Right atrium auricular region (tissue), 2 donors: ENCODE measurements around the gene RPL35A. TPM values are rescaled to one million over a fixed set of nuclear protein-coding genes. Genes with fewer than 3 reads are reported as not detected.
"Not testable (repeated sequence)": the region's sequence is repeated elsewhere in the genome, so short reads cannot be mapped to it uniquely, and the experiment has no call there.

ENCODE experiments used
- DNase-seq: peaks from one replicate; pipeline ENCODE4 v3.0.0-alpha.2; 2019; ENCODE audit warnings: low spot score
- H3K27ac ChIP-seq, 2 donors: fragments of 200-600 bp; sonication (generic); 1 replicate in 1 of 2; 2 replicates in 1 of 2; pipeline ENCODE4 v1.5.1; 2016 to 2019
- H3K27me3 ChIP-seq, 2 donors: fragments of 200-600 bp; sonication (generic); one replicate each; pipeline versions ENCODE4 v1.5.1 to v1.6.0; 2017 to 2019
- H3K36me3 ChIP-seq: fragments of 200-600 bp; sonication (generic); one replicate; pipeline ENCODE4 v1.5.1; 2016
- H3K4me1 ChIP-seq, 2 donors: fragments of 200-600 bp; sonication (generic); one replicate each; pipeline versions ENCODE4 v1.5.1 to v1.6.0; 2017 to 2019
- H3K4me3 ChIP-seq, 2 donors: fragments of 200-600 bp; sonication (generic); 1 replicate in 1 of 2; 2 replicates in 1 of 2; pipeline ENCODE4 v1.5.1; 2017 to 2019; ENCODE audit warnings: mild to moderate bottlenecking in 1 of 2, moderate library complexity in 1 of 2
- H3K9me3 ChIP-seq, 2 donors: fragments of 200-600 bp; sonication (generic); one replicate each; pipeline ENCODE4 v1.5.1; 2019
- total RNA-seq, 2 donors: library from RNA; depleted of rRNA; stranded (reverse); fragments of >200 nt; gene quantifications; one replicate each; pipeline ENCODE4 v1.1.0, GENCODE V29; 2016
- TF ChIP-seq, protein P1 (sequence below), 2 donors: fragments of 200-600 bp; sonication (generic); IDR thresholded peaks; one replicate each; pipeline ENCODE4 v1.5.1; 2019; ENCODE audit warnings: antibody characterized with exemption in 2 of 2

The RPL35A gene
- total RNA-seq, 2 donors from 2014 or later: 415 to 477 TPM

DNA sequence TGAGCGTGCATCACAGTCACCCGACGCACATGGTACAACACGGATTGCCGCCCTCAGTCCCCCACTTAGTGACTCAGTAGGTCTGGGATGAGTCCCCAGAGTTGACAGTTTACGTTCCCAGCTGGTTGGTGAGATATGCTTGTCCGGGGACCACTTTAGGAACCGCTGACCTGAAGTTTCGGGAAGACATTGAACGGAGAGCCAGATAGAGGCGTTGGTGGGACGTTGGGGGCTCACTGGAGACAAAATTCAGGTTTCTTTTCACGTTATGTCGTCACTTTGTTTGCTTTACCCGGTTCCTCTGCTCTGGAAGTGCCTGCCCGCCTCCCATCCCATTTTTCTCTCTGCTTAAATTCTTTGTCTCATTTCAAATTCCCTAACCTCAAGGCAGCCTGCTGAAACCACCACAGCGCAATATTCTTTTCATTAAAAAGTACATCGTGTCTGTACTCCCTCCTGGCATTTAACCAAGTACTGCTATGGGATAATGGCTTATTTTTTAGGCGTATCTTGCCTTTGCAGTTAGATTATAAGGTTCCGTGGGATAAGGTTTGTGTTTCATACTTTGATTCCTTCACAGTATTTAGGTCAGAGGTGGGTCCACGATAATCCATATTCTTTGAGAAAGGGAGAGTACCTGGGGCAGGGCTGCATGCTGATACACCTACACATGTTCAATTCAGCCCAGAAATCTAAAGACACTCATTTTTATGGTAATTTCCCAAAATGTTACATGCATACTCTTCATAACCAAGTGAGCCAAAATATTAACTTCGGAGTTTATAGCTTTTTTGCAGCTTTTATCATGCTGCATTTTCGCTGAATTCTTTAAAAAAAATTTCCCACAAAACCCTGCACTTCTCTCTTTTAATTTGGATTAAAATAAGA lies 10.9 kb downstream of the RPL35A start:
- Histone ChIP-seq H3K4me1 (peaks cover 0 to 24% of the 10 kb centered on the region in 2 donors), H3K4me3 (peak overlapping the region; percentile 75 to 80), H3K27ac (peak overlapping the region; percentile 65 to 74), H3K36me3 (peaks cover 11% of the 10 kb centered on the region), H3K27me3 (no peaks in the 10 kb centered on the region), H3K9me3 (no peaks in the 10 kb centered on the region)
- TF ChIP-seq, protein P1, sequence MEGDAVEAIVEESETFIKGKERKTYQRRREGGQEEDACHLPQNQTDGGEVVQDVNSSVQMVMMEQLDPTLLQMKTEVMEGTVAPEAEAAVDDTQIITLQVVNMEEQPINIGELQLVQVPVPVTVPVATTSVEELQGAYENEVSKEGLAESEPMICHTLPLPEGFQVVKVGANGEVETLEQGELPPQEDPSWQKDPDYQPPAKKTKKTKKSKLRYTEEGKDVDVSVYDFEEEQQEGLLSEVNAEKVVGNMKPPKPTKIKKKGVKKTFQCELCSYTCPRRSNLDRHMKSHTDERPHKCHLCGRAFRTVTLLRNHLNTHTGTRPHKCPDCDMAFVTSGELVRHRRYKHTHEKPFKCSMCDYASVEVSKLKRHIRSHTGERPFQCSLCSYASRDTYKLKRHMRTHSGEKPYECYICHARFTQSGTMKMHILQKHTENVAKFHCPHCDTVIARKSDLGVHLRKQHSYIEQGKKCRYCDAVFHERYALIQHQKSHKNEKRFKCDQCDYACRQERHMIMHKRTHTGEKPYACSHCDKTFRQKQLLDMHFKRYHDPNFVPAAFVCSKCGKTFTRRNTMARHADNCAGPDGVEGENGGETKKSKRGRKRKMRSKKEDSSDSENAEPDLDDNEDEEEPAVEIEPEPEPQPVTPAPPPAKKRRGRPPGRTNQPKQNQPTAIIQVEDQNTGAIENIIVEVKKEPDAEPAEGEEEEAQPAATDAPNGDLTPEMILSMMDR (IDR thresholded peaks at IDR 0.05): no peak
- DNase-seq: peak; percentile 72

DNA sequence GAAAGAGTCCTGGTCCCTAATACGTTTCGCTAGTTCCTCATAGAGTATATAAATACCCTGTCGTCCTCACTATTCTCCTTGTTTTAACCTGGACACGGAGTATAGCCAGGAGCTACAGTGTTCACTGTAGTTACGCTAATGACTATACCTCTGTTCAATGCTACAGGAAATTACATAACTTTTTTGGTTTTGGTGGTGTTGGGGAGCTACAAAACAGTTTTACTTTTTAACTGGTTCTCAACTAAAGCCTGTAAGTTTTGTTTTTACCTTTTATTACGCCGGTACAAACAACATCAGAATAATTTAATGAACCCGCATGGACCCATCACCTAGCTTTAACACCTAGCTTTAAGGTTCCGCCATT lies 11.6 kb downstream of the RPL35A start:
- peaks cover 0 to 24% of the 10 kb centered on the region in 2 donors for H3K4me1 ChIP-seq
- no peaks in the 10 kb centered on the region for H3K9me3 ChIP-seq
- H3K27me3 ChIP-seq: no peaks in the 10 kb centered on the region
- peaks cover 5% of the 10 kb centered on the region for H3K36me3 ChIP-seq
- no peak for DNase-seq
- H3K4me3 ChIP-seq: no peak overlapping the region
- H3K27ac ChIP-seq: no peak overlapping the region
- TF ChIP-seq, protein P1 (IDR thresholded peaks at IDR 0.05): no peak

DNA sequence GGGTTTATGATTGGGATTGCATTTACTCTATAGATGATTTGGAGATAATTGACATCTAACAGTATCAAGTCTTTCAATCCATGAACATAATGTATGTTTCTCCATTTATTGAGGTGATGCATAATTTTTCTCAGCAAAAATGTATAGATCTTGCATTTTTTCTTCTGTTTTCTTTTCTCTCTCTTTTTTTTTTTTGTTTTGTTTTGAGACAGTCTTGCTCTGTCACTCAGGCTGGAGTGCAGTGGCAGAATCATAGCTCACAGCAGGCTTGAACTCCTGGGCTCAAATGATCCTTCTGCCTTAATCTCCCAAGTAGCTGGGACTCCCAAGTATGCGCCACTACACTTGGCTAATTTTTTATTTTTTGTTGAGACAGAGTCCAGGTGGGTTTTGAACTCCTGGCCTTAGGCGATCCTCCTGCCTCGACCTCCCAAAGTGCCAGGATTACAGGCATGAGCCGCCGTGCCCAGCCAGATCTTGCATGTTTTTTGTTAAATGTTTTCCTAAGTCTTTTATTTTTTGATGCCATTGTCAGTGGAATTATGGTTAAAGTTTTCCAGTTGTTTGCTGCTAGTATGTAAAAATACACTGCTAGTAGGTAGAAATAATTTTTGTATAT lies 13.1 kb downstream of the RPL35A start:
- no peak for DNase-seq
- H3K36me3 ChIP-seq: no peaks in the 10 kb centered on the region
- no peak overlapping the region for H3K27ac ChIP-seq
- no peak overlapping the region for H3K4me3 ChIP-seq
- peaks cover 0 to 23% of the 10 kb centered on the region in 2 donors for H3K4me1 ChIP-seq
- peaks cover 0 to 11% of the 10 kb centered on the region in 2 donors for H3K9me3 ChIP-seq
- TF ChIP-seq, protein P1 (IDR thresholded peaks at IDR 0.05): no peak
- no peaks in the 10 kb centered on the region for H3K27me3 ChIP-seq

DNA sequence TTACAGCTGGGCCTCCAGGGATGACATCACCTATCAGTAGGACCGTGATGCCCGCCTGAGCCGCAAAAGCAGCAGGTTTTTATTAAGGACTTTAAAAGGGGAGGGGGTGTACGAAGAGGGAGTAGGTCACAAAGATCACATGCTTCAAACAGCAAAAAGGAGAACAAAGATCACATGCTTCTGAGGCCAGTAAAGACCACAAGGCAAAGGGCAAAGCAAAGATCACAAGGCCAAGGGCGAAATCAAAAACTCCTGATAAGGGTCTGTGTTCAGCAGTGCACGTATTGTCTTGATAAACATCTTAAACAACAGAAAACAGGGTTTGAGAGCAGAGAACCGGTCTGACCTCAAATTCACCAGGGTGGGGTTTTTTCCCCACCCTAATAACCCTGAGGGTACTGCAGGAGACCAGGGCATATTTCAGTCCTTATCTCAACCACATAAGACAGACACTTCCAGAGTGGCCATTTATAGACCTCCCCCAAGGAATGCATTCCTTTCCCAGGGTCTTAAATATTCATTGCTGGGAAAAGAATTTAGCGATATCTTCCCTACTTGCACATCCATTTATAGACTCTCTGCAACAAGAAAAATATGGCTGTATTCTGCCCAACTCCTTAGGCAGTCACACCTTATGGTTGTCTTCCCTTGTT lies 17.5 kb downstream of the RPL35A start:
- H3K27ac ChIP-seq, H3K4me3 ChIP-seq, DNase-seq, H3K27me3 ChIP-seq, H3K36me3 ChIP-seq, H3K4me1 ChIP-seq: not testable (repeated sequence)
- peaks cover 0 to 16% of the 10 kb centered on the region in 2 donors for H3K9me3 ChIP-seq

DNA sequence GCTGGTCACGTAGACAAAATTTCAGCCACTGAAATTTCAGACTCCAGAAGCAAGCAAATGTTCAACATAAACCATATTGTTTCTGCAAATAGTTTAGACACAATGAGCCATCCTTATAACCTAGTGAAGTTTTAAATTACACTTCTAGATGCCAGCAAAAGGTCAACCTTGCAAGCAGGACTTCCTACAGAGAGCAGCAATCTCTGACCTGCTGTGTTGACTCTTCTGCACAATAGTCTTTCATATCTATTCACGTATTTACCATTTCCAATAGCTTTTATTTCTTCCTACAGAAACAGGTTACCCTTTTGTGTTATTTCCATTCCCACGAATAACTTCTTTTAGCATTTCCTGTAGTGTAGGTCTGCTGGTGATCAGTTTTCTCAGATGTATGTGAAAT lies 20.6 kb downstream of the RPL35A start:
- H3K27ac ChIP-seq: no peak overlapping the region
- no peak overlapping the region for H3K4me3 ChIP-seq
- H3K27me3 ChIP-seq: no peaks in the 10 kb centered on the region
- TF ChIP-seq, protein P1 (IDR thresholded peaks at IDR 0.05): no peak
- peaks cover 0 to 19% of the 10 kb centered on the region in 2 donors for H3K9me3 ChIP-seq
- no peak for DNase-seq
- H3K4me1 ChIP-seq: no peaks in the 10 kb centered on the region
- H3K36me3 ChIP-seq: no peaks in the 10 kb centered on the region

DNA sequence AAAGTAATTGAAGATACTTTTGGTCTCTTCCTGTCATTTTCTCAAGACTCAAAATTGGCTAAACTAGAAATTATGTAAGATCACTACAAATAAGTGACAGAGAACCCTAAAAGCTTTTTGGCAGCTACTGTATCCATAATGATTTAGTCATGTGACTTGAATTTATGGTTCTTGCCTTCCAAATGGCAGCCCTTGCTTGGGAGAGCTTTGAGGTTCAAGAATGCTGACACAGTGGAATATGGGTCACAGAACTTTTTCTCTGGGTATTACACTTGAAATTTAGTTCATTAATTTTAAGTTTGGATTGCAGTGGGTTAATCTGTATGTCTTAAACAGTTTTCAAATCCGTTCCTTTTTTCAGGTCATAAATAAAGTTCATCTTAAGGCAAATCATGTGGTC lies 24.0 kb downstream of the RPL35A start:
- Histone ChIP-seq H3K4me3 (no peak overlapping the region), H3K9me3 (peaks cover 0 to 9% of the 10 kb centered on the region in 2 donors)
- TF ChIP-seq, protein P1 (IDR thresholded peaks at IDR 0.05): no peak

More for the DNA sequence above, 24.0 kb downstream of the RPL35A start:
- Histone ChIP-seq H3K27ac (no peak overlapping the region), H3K27me3 (no peaks in the 10 kb centered on the region), H3K4me1 (no peaks in the 10 kb centered on the region), H3K36me3 (peaks cover 9% of the 10 kb centered on the region)
- no peak for DNase-seq
